H9 (cell line): ENCODE data around the gene TBRG1. TPM values are rescaled to one million over a fixed set of nuclear protein-coding genes. Genes with fewer than 3 reads are reported as not detected.

Source experiments
- DNase-seq: peaks from one replicate; pipeline ENCODE4 v3.0.0-alpha.2; 2017
- H2AFZ ChIP-seq: one replicate; pipeline ENCODE4 v1.6.1; 2013; ENCODE audit warnings: mild to moderate bottlenecking, low read length, control low read depth, moderate library complexity
- H2AK5ac ChIP-seq: 2 replicates; pipeline ENCODE4 v1.6.1; 2013; ENCODE audit warnings: low read length, control low read depth, mixed read lengths; ENCODE audit not compliant: insufficient read length
- H2BK120ac ChIP-seq: one replicate; pipeline ENCODE4 v1.6.1; 2013; ENCODE audit warnings: low read depth, mild to moderate bottlenecking, low read length, control low read depth, inconsistent platforms; ENCODE audit not compliant: poor library complexity, severe bottlenecking
- H2BK12ac ChIP-seq: 2 replicates; pipeline ENCODE4 v1.6.1; 2013; ENCODE audit warnings: low read length, control low read depth, mixed read lengths, low read depth; ENCODE audit not compliant: insufficient read length
- H2BK15ac ChIP-seq: 2 replicates; pipeline ENCODE4 v1.6.1; 2013; ENCODE audit warnings: low read depth, low read length, control low read depth
- H2BK20ac ChIP-seq: one replicate; pipeline ENCODE4 v1.6.1; 2013; ENCODE audit warnings: low read depth, mild to moderate bottlenecking, low read length, control low read depth, inconsistent platforms; ENCODE audit not compliant: poor library complexity, severe bottlenecking
- H2BK5ac ChIP-seq: 2 replicates; pipeline ENCODE4 v1.6.1; 2013; ENCODE audit warnings: low read length, control low read depth, mixed read lengths; ENCODE audit not compliant: insufficient read length
- H3K14ac ChIP-seq: 2 replicates; pipeline ENCODE4 v1.6.1; 2013; ENCODE audit warnings: low read length, control low read depth; ENCODE audit not compliant: insufficient read depth
- H3K18ac ChIP-seq: 2 replicates; pipeline ENCODE4 v1.6.1; 2013; ENCODE audit warnings: low read depth, mild to moderate bottlenecking, mixed read lengths, low read length, control low read depth; ENCODE audit not compliant: insufficient read length
- H3K23ac ChIP-seq: 2 replicates; pipeline ENCODE4 v1.6.1; 2013; ENCODE audit warnings: low read length, control low read depth, mixed read lengths, low read depth; ENCODE audit not compliant: insufficient read length
- H3K23me2 ChIP-seq: 2 replicates; pipeline ENCODE4 v1.6.1; 2013; ENCODE audit warnings: low read depth, mild to moderate bottlenecking, mixed read lengths, low read length, control low read depth; ENCODE audit not compliant: insufficient read length, poor library complexity, severe bottlenecking
- H3K27ac ChIP-seq: 2 replicates; pipeline ENCODE4 v1.5.1; 2013; ENCODE audit warnings: low read length, control low read depth, mixed read lengths, low read depth; ENCODE audit not compliant: insufficient read length
- H3K27me3 ChIP-seq: 2 replicates; pipeline ENCODE4 v1.6.1; 2013; ENCODE audit warnings: low read length, control low read depth, inconsistent platforms; ENCODE audit not compliant: insufficient read depth
- H3K4ac ChIP-seq: 2 replicates; pipeline ENCODE4 v1.6.1; 2013; ENCODE audit warnings: low read depth, mild to moderate bottlenecking, control low read depth, inconsistent platforms, low read length, moderate library complexity
- H3K4me1 ChIP-seq: 2 replicates; pipeline ENCODE4 v1.6.1; 2013; ENCODE audit warnings: low read length, control low read depth, inconsistent platforms; ENCODE audit not compliant: insufficient read depth
- H3K4me2 ChIP-seq: 2 replicates; pipeline ENCODE4 v1.6.1; 2013; ENCODE audit warnings: low read length, control low read depth, mixed read lengths; ENCODE audit not compliant: insufficient read length, insufficient read depth
- H3K56ac ChIP-seq: 2 replicates; pipeline ENCODE4 v1.6.1; 2013; ENCODE audit warnings: low read depth, mild to moderate bottlenecking, mixed read lengths, low read length, control low read depth; ENCODE audit not compliant: insufficient read length
- H3K79me1 ChIP-seq: 2 replicates; pipeline ENCODE4 v1.6.1; 2013; ENCODE audit warnings: low read depth, mild to moderate bottlenecking, moderate library complexity, low read length, control low read depth, inconsistent platforms; ENCODE audit not compliant: insufficient read depth, poor library complexity, severe bottlenecking
- H3K79me2 ChIP-seq: 2 replicates; pipeline ENCODE4 v1.6.1; 2013; ENCODE audit warnings: low read length, control low read depth, inconsistent platforms; ENCODE audit not compliant: insufficient read depth
- H3K9ac ChIP-seq: 2 replicates; pipeline ENCODE4 v1.6.1; 2013; ENCODE audit warnings: low read length, control low read depth, mixed read lengths; ENCODE audit not compliant: insufficient read length; ENCODE audit errors: extremely low read depth
- H3K9me3 ChIP-seq: one replicate; pipeline ENCODE4 v1.6.1; 2013; ENCODE audit warnings: low read depth, low read length, inconsistent platforms; ENCODE audit not compliant: control insufficient read depth
- H3T11ph ChIP-seq: one replicate; pipeline ENCODE4 v1.6.1; 2013; ENCODE audit warnings: mild to moderate bottlenecking, low read length, control low read depth, inconsistent platforms
- H4K20me1 ChIP-seq: one replicate; pipeline ENCODE4 v1.6.1; 2013; ENCODE audit not compliant: control insufficient read depth, insufficient read length, insufficient read depth
- H4K5ac ChIP-seq: 2 replicates; pipeline ENCODE4 v1.6.1; 2013; ENCODE audit warnings: low read depth, mild to moderate bottlenecking, mixed read lengths, low read length, control low read depth; ENCODE audit not compliant: insufficient read length
- H4K8ac ChIP-seq: replicated peaks from 2 replicates; pipeline ENCODE4 v1.6.1; 2013; ENCODE audit warnings: low read length, control low read depth, mixed read lengths, low read depth; ENCODE audit not compliant: insufficient read length
- H4K91ac ChIP-seq: 2 replicates; pipeline ENCODE4 v1.6.1; 2013; ENCODE audit warnings: low read depth, mild to moderate bottlenecking, moderate library complexity, mixed read lengths, low read length, control low read depth; ENCODE audit not compliant: insufficient read length
- H3K27ac Mint-ChIP-seq, 3 experiments: 2 replicates in 2 of 3; 3 replicates in 1 of 3; pipeline ENCODE4 v1.8.0; 2020 to 2021; ENCODE audit warnings: mixed read lengths in 3 of 3, mild to moderate bottlenecking in 1 of 3, moderate library complexity in 1 of 3
- H3K27me3 Mint-ChIP-seq: 2 replicates; pipeline ENCODE4 v1.8.0; 2021; ENCODE audit warnings: low read depth, mild to moderate bottlenecking, moderate library complexity, mixed read lengths
- H3K36me3 Mint-ChIP-seq, 3 experiments: 2 replicates in 2 of 3; 3 replicates in 1 of 3; pipeline ENCODE4 v1.8.0; 2020 to 2021; ENCODE audit warnings: low read depth in 3 of 3, mixed read lengths in 3 of 3; ENCODE audit not compliant: insufficient read depth in 1 of 3
- H3K4me1 Mint-ChIP-seq, 2 experiments: 2 replicates each; pipeline ENCODE4 v1.8.0; 2020; ENCODE audit warnings: mixed read lengths in 2 of 2
- H3K4me3 Mint-ChIP-seq, 2 experiments: 2 replicates in 1 of 2; 3 replicates in 1 of 2; pipeline ENCODE4 v1.8.0; 2020 to 2021; ENCODE audit warnings: mild to moderate bottlenecking in 2 of 2, mixed read lengths in 2 of 2, moderate library complexity in 1 of 2
- H3K9me3 Mint-ChIP-seq, 2 experiments: 2 replicates in 1 of 2; 3 replicates in 1 of 2; pipeline ENCODE4 v1.8.0; 2020; ENCODE audit warnings: mild to moderate bottlenecking in 2 of 2, mixed read lengths in 2 of 2, moderate library complexity in 1 of 2
- WGBS: extraction: QIAGEN DNeasy Blood & Tissue Kit; methylation state at CpG from one replicate; pipeline ENCODE4 v1.1.7; 2013; ENCODE audit warnings: missing lambda C conversion rate, low lambda C conversion rate, mixed read lengths; ENCODE audit not compliant: insufficient read length; ENCODE audit errors: extremely low coverage; 5-methylcytosine and 5-hydroxymethylcytosine counted together
- total RNA-seq: library from RNA; stranded (reverse); gene quantifications from 2 replicates; pipeline ENCODE4 v1.2.1, GENCODE V29; 2021
- TF ChIP-seq, protein P1 (sequence below): fragments of 200-600 bp; sonication (generic); conservative IDR thresholded peaks from 3 replicates; pipeline ENCODE4 v1.8.0; 2021; ENCODE audit warnings: antibody characterized with exemption, mild to moderate bottlenecking

The TBRG1 gene
- total RNA-seq, 1 experiment from 2014 or later, result 23.9 TPM

DNA sequence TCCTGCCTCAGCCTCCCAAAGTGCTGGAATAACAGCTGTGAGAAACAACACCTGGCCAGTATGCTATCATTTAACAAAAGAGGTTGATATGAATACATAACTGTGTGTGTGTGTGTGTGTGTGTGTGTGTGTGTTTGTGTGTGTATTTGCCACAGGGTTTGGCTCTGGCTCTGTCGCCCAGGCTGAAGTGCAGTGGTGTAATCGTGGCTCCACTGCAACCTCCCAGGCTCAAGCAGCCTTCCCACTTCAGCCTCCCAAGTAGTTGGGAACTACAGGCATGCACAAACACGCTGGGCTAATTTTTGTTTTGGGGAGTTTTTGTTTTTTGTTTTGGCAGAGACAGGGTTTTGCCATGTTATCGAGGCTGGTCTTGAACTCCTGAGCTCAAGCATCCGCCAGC, 55.8 kb downstream of the TBRG1 start:
- H3K79me1 ChIP-seq, result no peaks in the 10 kb centered on the region
- H3K27me3 ChIP-seq, result no peaks in the 10 kb centered on the region
- no peak overlapping the region for H3K27ac ChIP-seq
- H3K14ac ChIP-seq, result no peak overlapping the region
- no peak overlapping the region for H2AK5ac ChIP-seq
- H3K4me1 ChIP-seq, result no peaks in the 10 kb centered on the region
- no peak overlapping the region for H2BK5ac ChIP-seq
- H4K8ac ChIP-seq, result no peak overlapping the region
- WGBS, result no CpG with 5 or more reads among the region's 5 CpGs
- H4K91ac ChIP-seq, result no peak overlapping the region
- H4K5ac ChIP-seq, result no peak overlapping the region
- TF ChIP-seq, protein P1, sequence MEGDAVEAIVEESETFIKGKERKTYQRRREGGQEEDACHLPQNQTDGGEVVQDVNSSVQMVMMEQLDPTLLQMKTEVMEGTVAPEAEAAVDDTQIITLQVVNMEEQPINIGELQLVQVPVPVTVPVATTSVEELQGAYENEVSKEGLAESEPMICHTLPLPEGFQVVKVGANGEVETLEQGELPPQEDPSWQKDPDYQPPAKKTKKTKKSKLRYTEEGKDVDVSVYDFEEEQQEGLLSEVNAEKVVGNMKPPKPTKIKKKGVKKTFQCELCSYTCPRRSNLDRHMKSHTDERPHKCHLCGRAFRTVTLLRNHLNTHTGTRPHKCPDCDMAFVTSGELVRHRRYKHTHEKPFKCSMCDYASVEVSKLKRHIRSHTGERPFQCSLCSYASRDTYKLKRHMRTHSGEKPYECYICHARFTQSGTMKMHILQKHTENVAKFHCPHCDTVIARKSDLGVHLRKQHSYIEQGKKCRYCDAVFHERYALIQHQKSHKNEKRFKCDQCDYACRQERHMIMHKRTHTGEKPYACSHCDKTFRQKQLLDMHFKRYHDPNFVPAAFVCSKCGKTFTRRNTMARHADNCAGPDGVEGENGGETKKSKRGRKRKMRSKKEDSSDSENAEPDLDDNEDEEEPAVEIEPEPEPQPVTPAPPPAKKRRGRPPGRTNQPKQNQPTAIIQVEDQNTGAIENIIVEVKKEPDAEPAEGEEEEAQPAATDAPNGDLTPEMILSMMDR, result no peak
- no peak for DNase-seq
- no peak overlapping the region for H3K23ac ChIP-seq
- H3K9ac ChIP-seq, result no peak overlapping the region
- Mint-ChIP-seq H3K36me3 (peaks cover 0 to 6% (median 3%) of the 10 kb centered on the region in 3 experiments; a peak in 5 of 7 replicates), H3K27me3 (no peaks in the 10 kb centered on the region; the same call in 1 of the 2 replicates), H3K4me1 (peaks cover 0 to 7% of the 10 kb centered on the region in 2 experiments; a peak in 3 of 4 replicates), H3K9me3 (peaks cover 2 to 11% of the 10 kb centered on the region in 2 experiments; a peak in 4 of 5 replicates), H3K4me3 (no peak overlapping the region), H3K27ac (no peak overlapping the region)
- H2BK20ac ChIP-seq, result no peak overlapping the region
- no peaks in the 10 kb centered on the region for H4K20me1 ChIP-seq
- no peak overlapping the region for H3K4me2 ChIP-seq
- H3K79me2 ChIP-seq, result no peaks in the 10 kb centered on the region
- H3K23me2 ChIP-seq, result peaks cover 6% of the 10 kb centered on the region
- no peak overlapping the region for H2AFZ ChIP-seq
- H2BK120ac ChIP-seq, result no peak overlapping the region
- no peak overlapping the region for H2BK12ac ChIP-seq
- H3K9me3 ChIP-seq, result no peaks in the 10 kb centered on the region
- no peak overlapping the region for H3K18ac ChIP-seq
- H3K56ac ChIP-seq, result no peak overlapping the region
- H3T11ph ChIP-seq, result no peak overlapping the region
- no peak overlapping the region for H3K4ac ChIP-seq
- H2BK15ac ChIP-seq, result no peak overlapping the region
